Astrocyte of the hippocampus (primary cell): ENCODE results near the gene MTG2.

Experiments used
- DNase-seq: peaks from one replicate; pipeline ENCODE4 v3.0.0; 2011; ENCODE audit warnings: low read depth, low spot score

The MTG2 gene

GRCh38 chr20:62233684-62234083 is 50.9 kb downstream of the MTG2 start:
- DNase-seq = no peak

- no peak for DNase-seq
These were observed 51.5 kb downstream of the MTG2 start for GRCh38 chr20:62234339-62234738.

GRCh38 chr20:62235001-62235776 is 52.4 kb downstream of the MTG2 start:
- no peak for DNase-seq

- no peak for DNase-seq
These were observed 52.9 kb downstream of the MTG2 start for GRCh38 chr20:62235777-62236157.

GRCh38 chr20:62236200-62236599 is 53.4 kb downstream of the MTG2 start:
- DNase-seq = no peak

- peak; percentile 19 for DNase-seq
These were observed 54.1 kb downstream of the MTG2 start for GRCh38 chr20:62236766-62237513.

- no peak for DNase-seq
These were observed 54.6 kb downstream of the MTG2 start for GRCh38 chr20:62237514-62237800.

- DNase-seq = peak; percentile 100
These were observed 55.2 kb downstream of the MTG2 start, which contains the start of gene OSBPL2 for GRCh38 chr20:62237801-62238568. Gene OSBPL2, plus strand, starts transcription at chr20:62238521. Its CDS starts 17,664 bp downstream, at chr20:62256185.

GRCh38 chr20:62238569-62239277 is 55.9 kb downstream of the MTG2 start:
- DNase-seq = peak; percentile 34

GRCh38 chr20:62239278-62239879 is 56.6 kb downstream of the MTG2 start:
- no peak for DNase-seq

- DNase-seq = no peak
These were observed 57.3 kb downstream of the MTG2 start for GRCh38 chr20:62240020-62240685.

GRCh38 chr20:62241506-62241905 is 58.7 kb downstream of the MTG2 start:
- DNase-seq = no peak

GRCh38 chr20:62242176-62242575 is 59.3 kb downstream of the MTG2 start:
- DNase-seq = no peak

GRCh38 chr20:62243106-62243505 is 60.3 kb downstream of the MTG2 start:
- DNase-seq = no peak

GRCh38 chr20:62243906-62244515 is 61.2 kb downstream of the MTG2 start:
- DNase-seq = no peak

- no peak for DNase-seq
These were observed 61.8 kb downstream of the MTG2 start for GRCh38 chr20:62244644-62245108.

GRCh38 chr20:62245911-62246280 is 63.1 kb downstream of the MTG2 start:
- no peak for DNase-seq

- no peak for DNase-seq
These were observed 63.6 kb downstream of the MTG2 start for GRCh38 chr20:62246431-62246830.

- DNase-seq = no peak
These were observed 64.2 kb downstream of the MTG2 start for GRCh38 chr20:62246872-62247652.
